Hepatocyte (in vitro differentiated cells): Measurements from ENCODE around the gene KLHL1. TPM values are rescaled to one million over a fixed set of nuclear protein-coding genes. Genes with fewer than 3 reads are reported as not detected.

Experiments used
- DNase-seq: peaks from one replicate; pipeline ENCODE4 v3.0.0-alpha.2; 2016; ENCODE audit warnings: low spot score
- H2AFZ ChIP-seq: fragments of 200-600 bp; sonication (generic); 2 replicates; pipeline ENCODE4 v1.6.0; 2016; ENCODE audit warnings: antibody characterized with exemption, mild to moderate bottlenecking
- H3K27ac ChIP-seq: fragments of 200-600 bp; sonication (generic); 2 replicates; pipeline ENCODE4 v1.5.1; 2016; ENCODE audit warnings: mild to moderate bottlenecking
- H3K27me3 ChIP-seq: fragments of 200-600 bp; sonication (generic); 2 replicates; pipeline ENCODE4 v1.6.1; 2016
- H3K36me3 ChIP-seq: fragments of 200-600 bp; sonication (generic); replicated peaks from 2 replicates; pipeline ENCODE4 v1.5.1; 2016; ENCODE audit warnings: low read depth; ENCODE audit not compliant: insufficient read depth
- H3K4me1 ChIP-seq: fragments of 200-600 bp; sonication (generic); 2 replicates; pipeline ENCODE4 v1.5.1; 2016; ENCODE audit warnings: mild to moderate bottlenecking, moderate library complexity; ENCODE audit not compliant: insufficient read depth
- H3K4me2 ChIP-seq: fragments of 200-600 bp; sonication (generic); 2 replicates; pipeline ENCODE4 v1.6.0; 2016
- H3K4me3 ChIP-seq: fragments of 200-600 bp; sonication (generic); 2 replicates; pipeline ENCODE4 v1.5.1; 2016; ENCODE audit warnings: mild to moderate bottlenecking
- H3K79me2 ChIP-seq: fragments of 200-600 bp; sonication (generic); 2 replicates; pipeline ENCODE4 v1.6.0; 2017; ENCODE audit warnings: mild to moderate bottlenecking
- H3K9me2 ChIP-seq: fragments of 200-600 bp; sonication (generic); replicated peaks from 2 replicates; pipeline ENCODE4 v1.6.0; 2017; ENCODE audit warnings: mild to moderate bottlenecking; ENCODE audit not compliant: insufficient read depth
- H3K9me3 ChIP-seq: fragments of 200-600 bp; sonication (generic); 2 replicates; pipeline ENCODE4 v1.5.1; 2016; ENCODE audit warnings: low read depth, mild to moderate bottlenecking
- H4K20me1 ChIP-seq: fragments of 200-600 bp; sonication (generic); 2 replicates; pipeline ENCODE4 v1.6.0; 2016; ENCODE audit warnings: mild to moderate bottlenecking; ENCODE audit not compliant: insufficient read depth, poor library complexity, severe bottlenecking
- EZH2 ChIP-seq: fragments of 200-600 bp; sonication (generic); IDR thresholded peaks from 2 replicates; pipeline ENCODE4 v1.6.1; 2016; ENCODE audit warnings: antibody characterized with exemption, mild to moderate bottlenecking, borderline replicate concordance
- EZH2phosphoT487 ChIP-seq: fragments of 200-600 bp; sonication (generic); IDR thresholded peaks from one replicate; pipeline ENCODE4 v1.6.1; 2018; ENCODE audit warnings: antibody characterized with exemption, mild to moderate bottlenecking, low read depth, moderate library complexity; ENCODE audit not compliant: unreplicated experiment, severe bottlenecking
- WGBS: methylation state at CpG from one replicate; pipeline ENCODE4 v1.1.6; 2016; ENCODE audit warnings: low lambda C conversion rate; ENCODE audit errors: missing lambda C conversion rate; 5-methylcytosine and 5-hydroxymethylcytosine counted together
- polyA plus RNA-seq: library from polyadenylated mRNA; unstranded; fragments of >200 nt; fragmentation: Nextera tagmentation; extraction: Ambion mirVana; gene quantifications from 2 replicates; pipeline ENCODE4 v1.2.1, GENCODE V29; 2016
- total RNA-seq: library from RNA; depleted of rRNA; stranded (reverse); fragments of >200 nt; gene quantifications from 2 replicates; pipeline ENCODE4 v1.2.3, GENCODE V29; 2014
- TF ChIP-seq, protein P1 (sequence below): fragments of 200-600 bp; sonication (generic); IDR thresholded peaks from 2 replicates; pipeline ENCODE4 v1.5.1; 2016; ENCODE audit warnings: antibody characterized with exemption, mild to moderate bottlenecking; ENCODE audit not compliant: poor library complexity

Gene KLHL1
- total and polyA plus RNA-seq, 2 experiments from 2014 or later, result 1.2 TPM

GRCh38 chr13:69793783-69794453 lies 314.3 kb downstream of the KLHL1 start:
- Histone ChIP-seq H3K4me3 (no peak overlapping the region), H3K9me2 (no peaks in the 10 kb centered on the region), H3K79me2 (no peaks in the 10 kb centered on the region), H4K20me1 (no peaks in the 10 kb centered on the region), H3K36me3 (no peaks in the 10 kb centered on the region), H3K27me3 (no peaks in the 10 kb centered on the region), H3K9me3 (no peaks in the 10 kb centered on the region), H3K4me1 (no peaks in the 10 kb centered on the region), H3K4me2 (no peak overlapping the region), H2AFZ (no peak overlapping the region), H3K27ac (no peak overlapping the region)
- TF ChIP-seq, protein P1, sequence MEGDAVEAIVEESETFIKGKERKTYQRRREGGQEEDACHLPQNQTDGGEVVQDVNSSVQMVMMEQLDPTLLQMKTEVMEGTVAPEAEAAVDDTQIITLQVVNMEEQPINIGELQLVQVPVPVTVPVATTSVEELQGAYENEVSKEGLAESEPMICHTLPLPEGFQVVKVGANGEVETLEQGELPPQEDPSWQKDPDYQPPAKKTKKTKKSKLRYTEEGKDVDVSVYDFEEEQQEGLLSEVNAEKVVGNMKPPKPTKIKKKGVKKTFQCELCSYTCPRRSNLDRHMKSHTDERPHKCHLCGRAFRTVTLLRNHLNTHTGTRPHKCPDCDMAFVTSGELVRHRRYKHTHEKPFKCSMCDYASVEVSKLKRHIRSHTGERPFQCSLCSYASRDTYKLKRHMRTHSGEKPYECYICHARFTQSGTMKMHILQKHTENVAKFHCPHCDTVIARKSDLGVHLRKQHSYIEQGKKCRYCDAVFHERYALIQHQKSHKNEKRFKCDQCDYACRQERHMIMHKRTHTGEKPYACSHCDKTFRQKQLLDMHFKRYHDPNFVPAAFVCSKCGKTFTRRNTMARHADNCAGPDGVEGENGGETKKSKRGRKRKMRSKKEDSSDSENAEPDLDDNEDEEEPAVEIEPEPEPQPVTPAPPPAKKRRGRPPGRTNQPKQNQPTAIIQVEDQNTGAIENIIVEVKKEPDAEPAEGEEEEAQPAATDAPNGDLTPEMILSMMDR, result no peak
- TF ChIP-seq EZH2phosphoT487 (no peak), EZH2 (no peak)
- 22% methylated on average over 3 of the region's 3 CpGs for WGBS
- DNase-seq, result no peak

DNA sequence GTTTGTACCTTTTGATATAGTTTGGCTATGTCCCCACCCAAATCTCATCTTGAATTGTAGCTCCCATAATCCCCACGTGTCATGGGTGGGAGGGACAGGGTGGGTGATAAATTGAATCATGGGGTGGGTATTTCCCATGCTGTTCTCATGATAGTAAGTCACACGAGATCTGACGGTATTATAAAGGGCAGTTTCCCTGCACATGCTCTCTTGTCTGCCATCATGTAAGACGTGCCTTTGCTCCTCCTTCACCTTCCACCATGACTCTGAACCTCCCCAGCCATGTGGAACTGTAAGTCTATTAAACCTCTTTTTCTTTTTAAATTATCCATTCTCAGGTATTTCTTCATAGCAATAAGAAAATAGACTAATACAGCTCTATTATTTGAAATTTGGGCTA lies 331.3 kb downstream of the KLHL1 start:
- H3K27ac ChIP-seq, result no peak overlapping the region
- 84% methylated on average over 4 of the region's 4 CpGs for WGBS
- TF ChIP-seq EZH2 (no peak), EZH2phosphoT487 (no peak)
- TF ChIP-seq, protein P1, result no peak
- H3K36me3 ChIP-seq, result no peaks in the 10 kb centered on the region
- H3K4me1 ChIP-seq, result no peaks in the 10 kb centered on the region
- H3K4me2 ChIP-seq, result no peak overlapping the region
- no peak overlapping the region for H2AFZ ChIP-seq
- H3K79me2 ChIP-seq, result no peaks in the 10 kb centered on the region
- no peaks in the 10 kb centered on the region for H3K27me3 ChIP-seq
- no peak for DNase-seq
- H3K9me2 ChIP-seq, result no peaks in the 10 kb centered on the region
- H3K9me3 ChIP-seq, result no peaks in the 10 kb centered on the region
- no peak overlapping the region for H3K4me3 ChIP-seq
- H4K20me1 ChIP-seq, result no peaks in the 10 kb centered on the region

DNA sequence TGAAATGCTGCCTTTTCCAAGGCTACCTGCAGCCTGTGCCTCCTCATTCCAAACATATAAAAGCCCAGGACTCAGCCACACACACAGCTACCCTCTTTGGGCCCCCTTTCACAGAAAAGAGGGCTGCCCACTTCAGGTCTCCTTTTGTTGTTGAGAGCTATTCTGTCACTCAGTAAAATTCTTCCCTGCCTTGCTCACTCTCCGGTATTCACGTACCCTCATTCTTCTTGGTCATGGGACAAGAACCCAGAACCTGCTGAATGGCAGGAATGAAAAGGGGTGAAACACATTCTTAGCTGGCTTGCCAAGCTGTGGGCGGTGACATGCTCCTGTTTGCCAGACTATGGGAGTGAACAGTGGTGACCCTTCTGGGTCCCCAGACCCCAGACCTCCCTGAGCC lies 338.6 kb downstream of the KLHL1 start:
- DNase-seq, result no peak
- Histone ChIP-seq H2AFZ (no peak overlapping the region), H3K9me2 (no peaks in the 10 kb centered on the region), H3K36me3 (no peaks in the 10 kb centered on the region), H3K4me2 (no peak overlapping the region), H3K27ac (no peak overlapping the region), H3K79me2 (no peaks in the 10 kb centered on the region), H3K9me3 (no peaks in the 10 kb centered on the region), H3K27me3 (no peaks in the 10 kb centered on the region), H4K20me1 (no peaks in the 10 kb centered on the region), H3K4me1 (no peaks in the 10 kb centered on the region), H3K4me3 (no peak overlapping the region)
- 80% methylated on average over 3 of the region's 3 CpGs for WGBS
- TF ChIP-seq EZH2 (no peak), EZH2phosphoT487 (no peak)
- TF ChIP-seq, protein P1, result no peak
